KOPT-K1 (cell line): ENCODE data around the gene NOG.

Experiments
- H3K27ac ChIP-seq: fragments of 200-600 bp; sonication (generic); 2 replicates; pipeline ENCODE4 v1.5.1; 2016; ENCODE audit warnings: antibody characterized with exemption, mild to moderate bottlenecking, low read depth, low read length; ENCODE audit not compliant: poor library complexity, severe bottlenecking
- H3K36me3 ChIP-seq: fragments of 200-600 bp; sonication (generic); 2 replicates; pipeline ENCODE4 v1.5.1; 2017; ENCODE audit warnings: antibody characterized with exemption, mild to moderate bottlenecking, low read length, moderate library complexity; ENCODE audit not compliant: insufficient read depth
- H3K9me3 ChIP-seq: fragments of 200-600 bp; sonication (generic); 2 replicates; pipeline ENCODE4 v1.5.1; 2017; ENCODE audit warnings: antibody characterized with exemption, low read length, mild to moderate bottlenecking; ENCODE audit not compliant: insufficient read depth, poor library complexity, severe bottlenecking

NOG gene

DNA sequence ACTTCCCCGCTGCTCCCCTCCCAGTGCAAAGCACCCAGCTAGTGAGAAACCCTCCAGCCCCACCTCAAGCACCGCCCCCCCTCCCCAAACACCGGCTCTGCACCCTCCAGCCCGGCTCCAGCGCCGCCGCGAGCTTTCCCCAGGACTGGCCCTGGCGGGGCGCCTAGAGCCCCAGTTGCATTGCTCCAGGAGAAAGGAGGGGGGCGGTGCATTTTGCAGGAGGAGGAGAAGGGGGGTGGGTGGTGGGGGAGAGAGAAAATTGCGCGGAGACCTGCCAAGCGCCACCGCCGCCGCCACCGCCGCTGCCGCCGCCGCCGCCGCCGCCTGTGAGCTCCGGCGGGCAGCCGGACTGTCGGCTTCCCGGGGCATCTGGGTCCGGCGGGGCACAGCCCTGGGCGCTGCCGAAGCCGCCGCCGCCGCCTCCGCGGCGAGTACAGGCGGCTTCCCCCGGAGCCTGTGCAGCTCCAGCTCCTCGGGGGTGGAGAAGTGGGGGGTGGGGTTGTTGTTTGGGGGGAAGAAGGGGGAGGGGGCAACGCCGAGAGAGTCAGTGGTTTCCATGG lies 333 bp upstream of the NOG start:
- Histone ChIP-seq H3K36me3 (no peaks in the 10 kb centered on the region), H3K27ac (no peak overlapping the region), H3K9me3 (no peaks in the 10 kb centered on the region)

DNA sequence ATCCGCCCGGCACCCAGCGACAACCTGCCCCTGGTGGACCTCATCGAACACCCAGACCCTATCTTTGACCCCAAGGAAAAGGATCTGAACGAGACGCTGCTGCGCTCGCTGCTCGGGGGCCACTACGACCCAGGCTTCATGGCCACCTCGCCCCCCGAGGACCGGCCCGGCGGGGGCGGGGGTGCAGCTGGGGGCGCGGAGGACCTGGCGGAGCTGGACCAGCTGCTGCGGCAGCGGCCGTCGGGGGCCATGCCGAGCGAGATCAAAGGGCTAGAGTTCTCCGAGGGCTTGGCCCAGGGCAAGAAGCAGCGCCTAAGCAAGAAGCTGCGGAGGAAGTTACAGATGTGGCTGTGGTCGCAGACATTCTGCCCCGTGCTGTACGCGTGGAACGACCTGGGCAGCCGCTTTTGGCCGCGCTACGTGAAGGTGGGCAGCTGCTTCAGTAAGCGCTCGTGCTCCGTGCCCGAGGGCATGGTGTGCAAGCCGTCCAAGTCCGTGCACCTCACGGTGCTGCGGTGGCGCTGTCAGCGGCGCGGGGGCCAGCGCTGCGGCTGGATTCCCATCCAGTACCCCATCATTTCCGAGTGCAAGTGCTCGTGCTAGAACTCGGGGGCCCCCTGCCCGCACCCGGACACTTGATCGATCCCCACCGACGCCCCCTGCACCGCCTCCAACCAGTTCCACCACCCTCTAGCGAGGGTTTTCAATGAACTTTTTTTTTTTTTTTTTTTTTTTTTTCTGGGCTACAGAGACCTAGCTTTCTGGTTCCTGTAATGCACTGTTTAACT lies 1.0 kb downstream of the NOG start:
- no peaks in the 10 kb centered on the region for H3K36me3 ChIP-seq
- H3K27ac ChIP-seq: no peak overlapping the region

DNA sequence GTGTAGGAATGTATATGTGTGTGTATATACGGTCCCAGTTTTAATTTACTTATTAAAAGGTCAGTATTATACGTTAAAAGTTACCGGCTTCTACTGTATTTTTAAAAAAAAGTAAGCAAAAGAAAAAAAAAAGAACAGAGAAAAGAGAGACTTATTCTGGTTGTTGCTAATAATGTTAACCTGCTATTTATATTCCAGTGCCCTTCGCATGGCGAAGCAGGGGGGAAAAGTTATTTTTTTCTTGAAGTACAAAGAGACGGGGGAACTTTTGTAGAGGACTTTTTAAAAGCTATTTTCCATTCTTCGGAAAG lies 1.6 kb downstream of the NOG start:
- Histone ChIP-seq H3K9me3 (no peaks in the 10 kb centered on the region), H3K36me3 (no peaks in the 10 kb centered on the region), H3K27ac (no peak overlapping the region)

More for the DNA sequence above, 1.0 kb downstream of the NOG start:
- H3K9me3 ChIP-seq: no peaks in the 10 kb centered on the region

DNA sequence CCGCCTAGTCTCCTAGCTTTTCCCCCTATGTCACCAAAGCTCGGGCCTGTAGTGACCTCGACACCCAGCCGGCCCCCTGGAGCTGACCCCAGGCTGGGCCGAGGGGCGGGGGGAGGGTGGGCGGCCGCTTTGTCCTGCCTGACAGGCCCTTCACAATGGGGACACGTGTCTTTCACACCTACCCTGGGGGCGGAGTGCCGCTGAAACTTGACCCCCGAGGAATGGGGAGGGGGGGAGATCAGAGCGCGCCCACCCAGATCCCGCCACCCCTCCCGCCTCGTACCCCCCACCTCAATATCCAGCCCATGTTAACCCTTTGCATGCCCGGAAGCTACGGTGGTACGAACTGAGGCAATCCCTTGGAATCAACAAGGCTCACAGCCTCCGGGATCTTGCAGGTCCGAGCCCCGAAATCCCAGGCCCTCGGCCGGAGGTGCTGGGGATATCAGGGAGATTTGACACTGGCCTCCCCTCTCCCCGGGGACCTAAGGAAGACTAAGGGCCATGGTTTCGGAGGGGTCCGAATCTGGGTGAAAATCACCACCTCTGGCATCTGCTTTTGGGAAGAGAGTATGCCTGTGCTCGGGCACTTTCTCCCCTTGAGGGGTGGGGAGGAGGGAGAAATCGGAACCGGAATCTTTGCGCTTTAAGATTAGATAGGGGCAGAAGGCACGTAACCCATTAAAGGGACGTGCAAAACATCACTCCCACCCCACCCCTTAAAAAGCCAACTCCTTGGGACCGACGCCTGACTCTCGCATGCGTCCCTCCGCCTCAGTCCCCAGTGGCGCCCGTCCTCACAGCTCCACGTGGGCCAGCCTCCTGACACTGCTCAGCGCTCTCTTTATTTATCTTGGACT lies 2.6 kb downstream of the NOG start:
- H3K27ac ChIP-seq: no peak overlapping the region
- no peaks in the 10 kb centered on the region for H3K36me3 ChIP-seq
- no peaks in the 10 kb centered on the region for H3K9me3 ChIP-seq

GRCh38 chr17:56596691-56597494 lies 3.4 kb downstream of the NOG start:
- Histone ChIP-seq H3K36me3 (no peaks in the 10 kb centered on the region), H3K9me3 (no peaks in the 10 kb centered on the region), H3K27ac (no peak overlapping the region)

DNA sequence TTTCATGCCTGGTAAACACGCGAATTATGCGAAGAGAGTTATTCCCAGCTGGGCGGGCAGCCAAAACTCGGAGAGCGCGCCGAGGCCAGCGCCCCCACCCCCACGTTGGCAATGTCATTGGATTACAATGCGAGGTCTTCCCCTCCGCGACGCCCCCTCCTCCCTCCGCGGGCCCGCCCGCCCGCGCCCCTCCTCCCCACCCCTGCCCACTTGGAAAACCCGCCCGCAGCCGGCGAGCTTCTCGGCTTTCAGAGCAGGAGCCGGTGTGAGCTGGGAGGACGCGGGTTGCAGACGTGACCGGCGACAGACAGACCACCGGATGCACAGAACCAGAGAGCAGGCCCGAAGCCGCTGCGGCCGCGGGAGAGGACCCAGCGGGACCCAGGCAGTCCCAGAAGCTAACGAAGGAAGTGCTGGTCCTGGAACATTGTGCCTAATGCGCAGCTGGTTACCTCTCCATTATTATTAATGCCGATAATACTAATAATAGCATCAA lies 4.0 kb downstream of the NOG start:
- H3K27ac ChIP-seq: no peak overlapping the region
- H3K9me3 ChIP-seq: no peaks in the 10 kb centered on the region

GRCh38 chr17:56598466-56598865 lies 5.0 kb downstream of the NOG start:
- no peaks in the 10 kb centered on the region for H3K9me3 ChIP-seq
- no peak overlapping the region for H3K27ac ChIP-seq
- H3K36me3 ChIP-seq: no peaks in the 10 kb centered on the region

More for the DNA sequence above, 4.0 kb downstream of the NOG start:
- no peaks in the 10 kb centered on the region for H3K36me3 ChIP-seq

- Histone ChIP-seq H3K27ac (no peak overlapping the region), H3K9me3 (no peaks in the 10 kb centered on the region), H3K36me3 (no peaks in the 10 kb centered on the region)
These were observed 5.6 kb downstream of the NOG start for GRCh38 chr17:56599088-56599487.

- no peaks in the 10 kb centered on the region for H3K36me3 ChIP-seq
- no peak overlapping the region for H3K27ac ChIP-seq
These were observed 6.1 kb downstream of the NOG start for GRCh38 chr17:56599566-56599965.

GRCh38 chr17:56600256-56600655 lies 6.8 kb downstream of the NOG start:
- H3K36me3 ChIP-seq: no peaks in the 10 kb centered on the region
- H3K27ac ChIP-seq: no peak overlapping the region
- no peaks in the 10 kb centered on the region for H3K9me3 ChIP-seq

More at GRCh38 chr17:56599566-56599965, 6.1 kb downstream of the NOG start:
- no peaks in the 10 kb centered on the region for H3K9me3 ChIP-seq

GRCh38 chr17:56601591-56601990 lies 8.1 kb downstream of the NOG start:
- Histone ChIP-seq H3K27ac (no peak overlapping the region), H3K36me3 (no peaks in the 10 kb centered on the region), H3K9me3 (no peaks in the 10 kb centered on the region)

GRCh38 chr17:56602292-56603130 lies 9.0 kb downstream of the NOG start:
- Histone ChIP-seq H3K9me3 (no peaks in the 10 kb centered on the region), H3K36me3 (no peaks in the 10 kb centered on the region), H3K27ac (no peak overlapping the region)

DNA sequence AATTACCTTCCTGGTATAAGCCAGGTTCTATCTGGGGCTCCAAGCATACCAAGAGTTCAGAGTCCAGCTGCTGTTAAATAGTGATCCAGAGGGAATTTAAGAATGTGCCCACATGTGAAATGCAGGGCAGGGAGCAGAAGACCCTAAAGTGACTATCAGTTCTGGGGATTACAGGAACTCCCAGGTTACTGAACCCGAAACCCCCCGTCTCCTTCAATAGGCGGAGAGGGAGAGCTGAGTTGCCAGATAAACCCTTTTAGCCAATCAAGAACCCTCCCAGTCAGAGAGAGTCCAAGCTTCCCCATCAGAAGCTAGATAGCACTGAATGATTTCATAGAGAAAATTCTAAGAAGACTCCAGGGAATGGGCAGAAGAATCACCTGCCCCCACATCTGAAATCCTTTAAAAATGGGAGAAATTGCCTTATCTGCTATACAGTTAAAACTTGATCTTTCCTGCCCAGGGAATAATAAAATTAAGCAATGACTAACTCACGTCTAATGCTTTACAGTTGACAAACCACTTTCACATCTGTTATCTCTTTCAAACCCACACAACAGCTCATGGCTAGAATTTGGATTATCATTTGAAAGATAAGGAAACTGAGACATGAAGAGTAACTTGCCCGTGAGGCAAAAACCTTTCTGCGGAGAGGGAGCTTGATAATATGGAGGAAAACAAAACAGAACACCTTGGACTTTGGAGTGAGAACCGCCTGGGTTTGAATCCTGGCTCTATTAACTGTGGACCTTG lies 10.2 kb downstream of the NOG start:
- Histone ChIP-seq H3K27ac (no peak overlapping the region), H3K36me3 (no peaks in the 10 kb centered on the region), H3K9me3 (no peaks in the 10 kb centered on the region)
